ENCODE data around the gene MICU1. TPM values are rescaled to one million over a fixed set of nuclear protein-coding genes. Genes with fewer than 3 reads are reported as not detected.

Gene MICU1
- total and polyA plus RNA-seq, 2 of the 13 experiments (the other 11 are each of a cell fraction or from before 2014, with no cell fraction given): 32.5 to 56.1 TPM

DNA sequence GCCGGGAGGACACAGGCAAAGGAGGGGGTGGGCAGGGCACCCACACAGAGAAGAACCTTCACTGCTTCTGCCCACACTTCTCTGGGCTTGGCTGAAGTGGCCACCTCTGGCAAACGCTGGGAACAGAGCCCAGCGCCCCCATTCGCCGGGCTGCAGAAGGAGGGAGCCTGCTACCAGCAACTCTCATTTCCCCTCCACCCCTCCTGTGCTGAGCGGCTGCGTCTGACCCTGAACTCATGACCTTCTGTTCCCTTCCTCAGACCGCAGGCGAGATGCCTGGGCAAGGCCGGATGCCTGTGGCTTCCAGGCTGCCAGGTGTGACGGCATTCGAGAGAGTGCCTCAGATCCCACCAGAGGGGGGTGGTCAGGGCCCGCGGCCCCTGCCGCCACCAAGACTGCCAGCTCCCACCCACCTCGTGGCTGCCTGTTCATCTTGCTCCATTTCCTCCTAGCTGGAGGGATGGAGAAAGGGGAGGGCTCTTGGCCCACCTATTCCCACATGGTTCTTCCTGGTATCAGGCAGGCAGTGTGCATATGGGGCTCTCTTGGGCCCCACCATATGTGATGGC, 291.0 kb downstream of the MICU1 start (continued):
- TF ChIP-seq, protein P1, sequence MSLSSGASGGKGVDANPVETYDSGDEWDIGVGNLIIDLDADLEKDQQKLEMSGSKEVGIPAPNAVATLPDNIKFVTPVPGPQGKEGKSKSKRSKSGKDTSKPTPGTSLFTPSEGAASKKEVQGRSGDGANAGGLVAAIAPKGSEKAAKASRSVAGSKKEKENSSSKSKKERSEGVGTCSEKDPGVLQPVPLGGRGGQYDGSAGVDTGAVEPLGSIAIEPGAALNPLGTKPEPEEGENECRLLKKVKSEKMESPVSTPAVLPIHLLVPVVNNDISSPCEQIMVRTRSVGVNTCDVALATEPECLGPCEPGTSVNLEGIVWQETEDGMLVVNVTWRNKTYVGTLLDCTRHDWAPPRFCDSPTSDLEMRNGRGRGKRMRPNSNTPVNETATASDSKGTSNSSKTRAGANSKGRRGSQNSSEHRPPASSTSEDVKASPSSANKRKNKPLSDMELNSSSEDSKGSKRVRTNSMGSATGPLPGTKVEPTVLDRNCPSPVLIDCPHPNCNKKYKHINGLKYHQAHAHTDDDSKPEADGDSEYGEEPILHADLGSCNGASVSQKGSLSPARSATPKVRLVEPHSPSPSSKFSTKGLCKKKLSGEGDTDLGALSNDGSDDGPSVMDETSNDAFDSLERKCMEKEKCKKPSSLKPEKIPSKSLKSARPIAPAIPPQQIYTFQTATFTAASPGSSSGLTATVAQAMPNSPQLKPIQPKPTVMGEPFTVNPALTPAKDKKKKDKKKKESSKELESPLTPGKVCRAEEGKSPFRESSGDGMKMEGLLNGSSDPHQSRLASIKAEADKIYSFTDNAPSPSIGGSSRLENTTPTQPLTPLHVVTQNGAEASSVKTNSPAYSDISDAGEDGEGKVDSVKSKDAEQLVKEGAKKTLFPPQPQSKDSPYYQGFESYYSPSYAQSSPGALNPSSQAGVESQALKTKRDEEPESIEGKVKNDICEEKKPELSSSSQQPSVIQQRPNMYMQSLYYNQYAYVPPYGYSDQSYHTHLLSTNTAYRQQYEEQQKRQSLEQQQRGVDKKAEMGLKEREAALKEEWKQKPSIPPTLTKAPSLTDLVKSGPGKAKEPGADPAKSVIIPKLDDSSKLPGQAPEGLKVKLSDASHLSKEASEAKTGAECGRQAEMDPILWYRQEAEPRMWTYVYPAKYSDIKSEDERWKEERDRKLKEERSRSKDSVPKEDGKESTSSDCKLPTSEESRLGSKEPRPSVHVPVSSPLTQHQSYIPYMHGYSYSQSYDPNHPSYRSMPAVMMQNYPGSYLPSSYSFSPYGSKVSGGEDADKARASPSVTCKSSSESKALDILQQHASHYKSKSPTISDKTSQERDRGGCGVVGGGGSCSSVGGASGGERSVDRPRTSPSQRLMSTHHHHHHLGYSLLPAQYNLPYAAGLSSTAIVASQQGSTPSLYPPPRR (CRISPR knock-in tag; IDR thresholded peaks at IDR 0.05; ENCODE audit: borderline replicate concordance): peak; percentile 79; the same call in 1 of the 2 replicates
- TF ChIP-seq, protein P2, sequence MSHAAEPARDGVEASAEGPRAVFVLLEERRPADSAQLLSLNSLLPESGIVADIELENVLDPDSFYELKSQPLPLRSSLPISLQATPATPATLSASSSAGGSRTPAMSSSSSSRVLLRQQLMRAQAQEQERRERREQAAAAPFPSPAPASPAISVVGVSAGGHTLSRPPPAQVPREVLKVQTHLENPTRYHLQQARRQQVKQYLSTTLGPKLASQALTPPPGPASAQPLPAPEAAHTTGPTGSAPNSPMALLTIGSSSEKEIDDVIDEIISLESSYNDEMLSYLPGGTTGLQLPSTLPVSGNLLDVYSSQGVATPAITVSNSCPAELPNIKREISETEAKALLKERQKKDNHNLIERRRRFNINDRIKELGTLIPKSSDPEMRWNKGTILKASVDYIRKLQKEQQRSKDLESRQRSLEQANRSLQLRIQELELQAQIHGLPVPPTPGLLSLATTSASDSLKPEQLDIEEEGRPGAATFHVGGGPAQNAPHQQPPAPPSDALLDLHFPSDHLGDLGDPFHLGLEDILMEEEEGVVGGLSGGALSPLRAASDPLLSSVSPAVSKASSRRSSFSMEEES (CRISPR knock-in tag; IDR thresholded peaks at IDR 0.05): peak; percentile 69
- TF ChIP-seq ZNF160 (CRISPR knock-in tag; IDR thresholded peaks at IDR 0.05) (0 out of 2 replicates have a peak, but pooled peaks have one; percentile 51), ZNF549 (CRISPR knock-in tag; IDR thresholded peaks at IDR 0.05) (no peak), RORA (CRISPR knock-in tag; IDR thresholded peaks at IDR 0.05) (no peak), EED (CRISPR knock-in tag; IDR thresholded peaks at IDR 0.05) (no peak), IKZF1 (IDR thresholded peaks at IDR 0.05) (no peak), ARHGAP35 (CRISPR knock-in tag; IDR thresholded peaks at IDR 0.05; ENCODE audit: borderline replicate concordance) (no peak), TCF7 (IDR thresholded peaks at IDR 0.05; ENCODE audit: low read depth) (no peak; the same call in 1 of the 2 replicates), POLR2A (IDR thresholded peaks at IDR 0.05; ENCODE audit: insufficient read depth in 1 of 2, low read depth in 2 of 2, low read length in 2 of 2) (peak in 1 of 2 experiments; percentile 39; a peak in 1 of 4 replicates), ZNF251 (CRISPR knock-in tag; IDR thresholded peaks at IDR 0.05) (no peak), YY1 (IDR thresholded peaks at IDR 0.05; ENCODE audit: insufficient read depth, insufficient replicate concordance, low read depth, low read length) (no peak), TBX3 (IDR thresholded peaks at IDR 0.05; ENCODE audit: borderline replicate concordance) (peak; percentile 69; the same call in 1 of the 2 replicates)
- TF ChIP-seq, protein P3, sequence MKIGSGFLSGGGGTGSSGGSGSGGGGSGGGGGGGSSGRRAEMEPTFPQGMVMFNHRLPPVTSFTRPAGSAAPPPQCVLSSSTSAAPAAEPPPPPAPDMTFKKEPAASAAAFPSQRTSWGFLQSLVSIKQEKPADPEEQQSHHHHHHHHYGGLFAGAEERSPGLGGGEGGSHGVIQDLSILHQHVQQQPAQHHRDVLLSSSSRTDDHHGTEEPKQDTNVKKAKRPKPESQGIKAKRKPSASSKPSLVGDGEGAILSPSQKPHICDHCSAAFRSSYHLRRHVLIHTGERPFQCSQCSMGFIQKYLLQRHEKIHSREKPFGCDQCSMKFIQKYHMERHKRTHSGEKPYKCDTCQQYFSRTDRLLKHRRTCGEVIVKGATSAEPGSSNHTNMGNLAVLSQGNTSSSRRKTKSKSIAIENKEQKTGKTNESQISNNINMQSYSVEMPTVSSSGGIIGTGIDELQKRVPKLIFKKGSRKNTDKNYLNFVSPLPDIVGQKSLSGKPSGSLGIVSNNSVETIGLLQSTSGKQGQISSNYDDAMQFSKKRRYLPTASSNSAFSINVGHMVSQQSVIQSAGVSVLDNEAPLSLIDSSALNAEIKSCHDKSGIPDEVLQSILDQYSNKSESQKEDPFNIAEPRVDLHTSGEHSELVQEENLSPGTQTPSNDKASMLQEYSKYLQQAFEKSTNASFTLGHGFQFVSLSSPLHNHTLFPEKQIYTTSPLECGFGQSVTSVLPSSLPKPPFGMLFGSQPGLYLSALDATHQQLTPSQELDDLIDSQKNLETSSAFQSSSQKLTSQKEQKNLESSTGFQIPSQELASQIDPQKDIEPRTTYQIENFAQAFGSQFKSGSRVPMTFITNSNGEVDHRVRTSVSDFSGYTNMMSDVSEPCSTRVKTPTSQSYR (CRISPR knock-in tag; IDR thresholded peaks at IDR 0.05; ENCODE audit: borderline replicate concordance): peak; percentile 78; the same call in 1 of the 2 replicates
- TF ChIP-seq, protein P4, sequence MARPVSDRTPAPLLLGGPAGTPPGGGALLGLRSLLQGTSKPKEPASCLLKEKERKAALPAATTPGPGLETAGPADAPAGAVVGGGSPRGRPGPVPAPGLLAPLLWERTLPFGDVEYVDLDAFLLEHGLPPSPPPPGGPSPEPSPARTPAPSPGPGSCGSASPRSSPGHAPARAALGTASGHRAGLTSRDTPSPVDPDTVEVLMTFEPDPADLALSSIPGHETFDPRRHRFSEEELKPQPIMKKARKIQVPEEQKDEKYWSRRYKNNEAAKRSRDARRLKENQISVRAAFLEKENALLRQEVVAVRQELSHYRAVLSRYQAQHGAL (CRISPR knock-in tag; IDR thresholded peaks at IDR 0.05; ENCODE audit: not compliant biosample characterization): no peak
- TF ChIP-seq, protein P5, sequence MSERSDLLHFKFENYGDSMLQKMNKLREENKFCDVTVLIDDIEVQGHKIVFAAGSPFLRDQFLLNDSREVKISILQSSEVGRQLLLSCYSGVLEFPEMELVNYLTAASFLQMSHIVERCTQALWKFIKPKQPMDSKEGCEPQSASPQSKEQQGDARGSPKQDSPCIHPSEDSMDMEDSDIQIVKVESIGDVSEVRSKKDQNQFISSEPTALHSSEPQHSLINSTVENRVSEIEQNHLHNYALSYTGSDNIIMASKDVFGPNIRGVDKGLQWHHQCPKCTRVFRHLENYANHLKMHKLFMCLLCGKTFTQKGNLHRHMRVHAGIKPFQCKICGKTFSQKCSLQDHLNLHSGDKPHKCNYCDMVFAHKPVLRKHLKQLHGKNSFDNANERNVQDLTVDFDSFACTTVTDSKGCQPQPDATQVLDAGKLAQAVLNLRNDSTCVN (CRISPR knock-in tag; IDR thresholded peaks at IDR 0.05; ENCODE audit: borderline replicate concordance): peak; percentile 33; the same call in 1 of the 2 replicates
- TF ChIP-seq, protein P6, sequence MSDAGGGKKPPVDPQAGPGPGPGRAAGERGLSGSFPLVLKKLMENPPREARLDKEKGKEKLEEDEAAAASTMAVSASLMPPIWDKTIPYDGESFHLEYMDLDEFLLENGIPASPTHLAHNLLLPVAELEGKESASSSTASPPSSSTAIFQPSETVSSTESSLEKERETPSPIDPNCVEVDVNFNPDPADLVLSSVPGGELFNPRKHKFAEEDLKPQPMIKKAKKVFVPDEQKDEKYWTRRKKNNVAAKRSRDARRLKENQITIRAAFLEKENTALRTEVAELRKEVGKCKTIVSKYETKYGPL (CRISPR knock-in tag; IDR thresholded peaks at IDR 0.05): no peak

All from HepG2 (cell line).